RPMI7951 (cell line): ENCODE results near the gene SPPL2C. TPM values are rescaled to one million over a fixed set of nuclear protein-coding genes. Genes with fewer than 3 reads are reported as not detected.

Source experiments
- DNase-seq: peaks from one replicate; pipeline ENCODE4 v3.0.0-alpha.2; 2012; ENCODE audit warnings: low read depth
- total RNA-seq: library from RNA; depleted of rRNA; stranded (reverse); fragments of >200 nt; shearing (Covaris generic); gene quantifications from 2 replicates; pipeline ENCODE4 v1.2.3, GENCODE V29; 2014

Gene SPPL2C
- total RNA-seq, 1 experiment from 2014 or later = not detected

DNA sequence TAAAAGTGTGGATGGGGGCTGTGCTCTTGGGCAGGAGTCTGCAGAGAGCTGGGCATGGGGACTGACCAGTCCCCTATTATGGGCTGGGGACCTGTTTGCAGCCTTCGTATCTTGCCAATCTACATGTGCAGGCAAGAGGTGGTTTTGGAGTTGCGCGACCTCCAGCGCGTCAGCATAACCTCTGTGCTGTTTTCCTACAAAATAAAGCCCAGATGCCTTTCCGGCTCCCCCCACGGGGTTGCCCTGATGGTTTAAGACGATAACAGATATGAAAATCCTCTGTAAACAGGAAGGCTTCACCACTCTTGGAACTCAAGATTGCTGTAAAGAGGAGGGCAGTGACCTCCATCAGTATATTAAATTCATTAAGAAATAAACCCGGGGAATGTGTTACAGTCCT, 16.5 kb upstream of the SPPL2C start:
- DNase-seq = no peak

DNA sequence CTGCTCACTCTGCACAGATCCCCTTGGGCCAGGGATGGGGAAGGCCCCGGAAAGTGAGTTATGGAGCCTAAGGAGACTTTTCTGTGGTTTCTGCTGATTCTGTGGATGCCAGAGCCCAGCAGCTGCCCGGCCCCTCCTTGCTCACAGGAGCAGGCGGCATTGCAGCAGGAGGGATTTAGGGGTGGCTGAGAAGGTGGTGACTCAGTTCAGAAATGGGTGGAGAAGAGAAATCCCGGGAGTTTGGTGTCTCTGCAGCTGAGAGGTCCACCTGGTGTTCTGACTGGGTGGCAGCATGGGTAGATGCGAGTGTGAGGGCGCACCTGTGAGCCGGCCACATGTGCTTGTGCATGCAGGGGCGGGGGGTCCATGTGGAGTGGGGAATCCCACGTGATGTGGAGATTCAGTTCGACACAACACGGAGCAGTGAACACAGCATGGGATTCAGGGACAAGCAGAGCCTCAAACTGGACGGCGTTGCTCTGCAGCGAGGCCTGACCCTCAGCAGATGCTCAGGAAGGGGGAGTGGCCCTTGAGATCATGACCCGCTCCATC, 16.0 kb upstream of the SPPL2C start:
- peak; percentile 13 for DNase-seq

DNA sequence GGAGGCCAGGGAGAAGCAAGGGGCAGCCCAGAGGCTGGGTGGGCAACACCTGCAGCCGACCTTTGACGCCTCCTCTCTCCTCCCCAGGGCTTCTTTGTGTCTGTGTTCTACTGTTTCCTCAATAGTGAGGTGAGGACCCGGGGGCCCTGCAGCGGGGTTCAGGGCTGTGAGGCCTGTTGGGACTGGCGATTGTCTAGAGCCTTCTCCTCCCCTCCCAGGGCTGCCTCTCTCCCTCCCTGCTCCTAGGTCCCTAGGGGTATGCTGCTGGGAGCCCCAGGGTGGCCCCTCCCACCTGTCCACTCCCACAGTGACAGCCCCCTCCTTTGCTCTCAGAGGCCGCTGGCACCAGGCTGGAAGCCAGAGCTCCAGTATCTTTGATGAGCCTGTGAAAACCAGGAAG, 10.8 kb upstream of the SPPL2C start:
- DNase-seq = no peak

DNA sequence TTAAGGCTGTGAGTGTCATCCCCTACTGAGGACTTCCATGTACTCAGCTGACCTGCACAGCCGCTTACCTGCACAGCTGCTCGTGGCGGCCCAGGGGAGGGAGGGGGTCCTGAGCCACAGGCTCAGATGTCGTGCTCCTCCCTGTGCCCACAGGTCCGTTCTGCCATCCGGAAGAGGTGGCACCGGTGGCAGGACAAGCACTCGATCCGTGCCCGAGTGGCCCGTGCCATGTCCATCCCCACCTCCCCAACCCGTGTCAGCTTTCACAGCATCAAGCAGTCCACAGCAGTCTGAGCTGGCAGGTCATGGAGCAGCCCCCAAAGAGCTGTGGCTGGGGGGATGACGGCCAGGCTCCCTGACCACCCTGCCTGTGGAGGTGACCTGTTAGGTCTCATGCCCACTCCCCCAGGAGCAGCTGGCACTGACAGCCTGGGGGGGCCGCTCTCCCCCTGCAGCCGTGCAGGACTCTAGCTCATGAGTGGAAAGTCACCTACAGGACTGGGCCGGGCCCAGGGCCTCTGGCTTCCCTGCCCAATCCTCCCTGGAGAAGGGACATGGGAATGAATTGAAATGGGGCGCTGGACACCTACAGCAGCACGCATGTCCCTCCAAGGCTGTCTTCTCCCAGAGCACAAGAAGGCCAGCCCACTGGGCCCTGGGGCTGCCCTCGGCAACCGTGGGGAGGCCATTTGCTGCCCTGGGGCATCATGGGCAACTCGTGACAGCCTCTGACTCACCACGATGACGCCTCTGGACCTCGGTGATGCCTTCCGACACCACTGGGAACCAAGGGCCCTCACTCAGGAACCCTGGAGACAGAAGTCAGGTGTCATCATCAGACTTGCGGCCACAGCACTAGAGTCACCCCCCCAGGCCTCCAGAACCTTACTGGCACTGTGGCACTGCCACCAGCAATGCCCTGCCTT, 9.9 kb upstream of the SPPL2C start:
- peak; percentile 41 for DNase-seq

DNA sequence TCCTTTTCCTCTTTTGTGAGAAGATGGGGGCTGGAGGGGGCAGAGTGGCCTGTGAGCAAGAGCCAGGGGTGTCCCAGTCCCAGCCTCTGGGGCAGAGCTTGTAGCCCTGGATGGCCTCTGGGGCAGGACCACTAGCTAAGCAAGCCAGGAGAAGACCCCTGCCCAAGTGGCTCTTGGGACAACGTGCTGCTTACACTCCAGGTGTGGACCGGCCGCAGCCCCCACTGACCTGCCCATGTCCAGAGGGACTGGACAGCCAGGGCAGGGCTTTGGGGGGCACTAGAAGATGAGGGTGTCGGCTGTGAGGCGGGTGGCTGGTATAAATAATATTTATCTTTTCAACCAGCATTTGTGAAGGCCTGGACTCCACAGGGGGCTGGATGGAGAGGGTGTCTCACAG, 9.2 kb upstream of the SPPL2C start:
- no peak for DNase-seq

DNA sequence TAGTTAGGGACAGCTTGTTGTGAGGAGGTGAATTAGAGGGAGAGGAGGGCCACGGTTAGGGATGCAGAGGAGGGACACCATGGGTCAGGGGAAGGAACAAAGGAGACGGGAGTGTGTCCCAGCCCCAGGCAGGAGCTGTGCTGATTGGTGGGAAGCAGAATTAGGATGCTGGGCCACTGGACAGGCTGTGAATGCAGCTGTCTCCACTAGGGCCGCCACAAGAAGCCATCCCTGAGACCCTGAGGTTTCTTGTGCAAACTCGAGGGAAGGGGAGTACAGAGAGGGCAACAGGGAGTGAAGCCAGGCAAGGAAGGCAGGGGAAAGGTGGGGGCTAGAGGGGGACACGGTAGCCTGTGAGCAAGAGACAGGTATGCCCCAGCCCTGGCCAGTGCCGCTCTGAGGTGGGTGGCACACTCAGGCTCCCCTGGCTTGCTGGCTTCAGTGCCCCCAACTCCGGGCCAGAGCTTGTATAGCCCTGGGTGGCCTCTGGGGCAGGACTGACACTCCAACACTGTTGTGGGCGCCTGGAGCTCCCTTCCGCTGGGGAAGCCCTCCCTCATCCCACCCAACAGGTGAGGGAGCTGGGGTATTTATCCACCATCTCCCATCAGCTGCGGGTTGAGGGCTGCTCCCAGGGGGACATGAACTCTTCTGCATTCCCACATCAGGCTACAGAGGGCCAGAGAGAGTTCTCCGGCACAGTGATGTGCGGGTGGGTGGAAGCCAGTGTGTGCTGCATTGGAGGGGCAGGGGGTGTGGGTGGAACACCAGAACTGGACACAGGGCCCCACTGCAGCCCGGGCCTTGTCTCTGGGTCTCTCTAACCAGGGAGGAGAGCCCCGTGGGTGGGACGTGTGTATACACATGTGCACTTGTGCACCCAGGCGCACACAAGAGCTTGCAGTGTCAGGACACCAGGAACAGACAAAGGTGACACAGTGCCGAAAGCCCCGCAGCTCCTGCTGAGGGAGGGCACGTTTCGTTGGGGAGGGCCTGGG, 8.3 kb upstream of the SPPL2C start:
- DNase-seq = no peak

DNA sequence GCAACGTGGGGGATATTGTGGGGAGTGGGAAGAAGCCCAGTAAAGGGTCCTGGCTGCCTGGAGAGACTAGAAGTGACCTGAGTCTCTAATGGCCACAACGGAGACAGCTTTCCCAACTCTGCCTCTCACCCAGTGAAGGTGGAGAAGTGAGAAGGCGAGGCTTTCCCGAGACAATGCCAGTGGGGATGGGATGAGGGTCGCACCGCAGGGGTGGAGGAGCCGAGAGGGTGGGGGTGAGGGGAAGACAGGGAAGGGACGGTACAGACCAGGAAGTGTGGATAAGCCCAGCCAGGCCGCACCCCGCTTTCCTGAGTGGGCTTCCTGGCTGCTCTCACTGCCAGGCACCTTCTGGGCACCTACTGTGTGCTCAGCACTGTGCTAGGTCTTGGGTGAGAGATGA, 7.5 kb upstream of the SPPL2C start:
- no peak for DNase-seq

DNA sequence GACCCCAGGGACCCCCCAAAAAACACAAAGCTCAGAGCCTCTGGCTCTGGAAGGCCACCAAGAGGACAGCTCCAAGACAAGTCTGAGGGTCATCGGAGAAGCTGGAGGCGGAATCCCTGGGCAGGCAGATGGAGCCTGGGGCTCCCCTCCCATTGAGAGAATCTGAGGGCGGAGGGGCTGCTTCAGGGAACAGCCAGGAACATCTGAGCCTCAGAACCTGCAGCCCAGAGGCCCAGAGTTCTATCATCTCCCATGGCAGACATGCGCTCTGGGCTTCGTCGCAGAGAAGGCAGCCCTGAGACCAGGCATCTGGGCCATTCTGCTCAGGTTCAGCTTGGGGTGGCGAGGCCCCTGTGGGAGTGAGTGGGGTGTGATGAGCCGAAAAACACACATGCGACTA, 7.1 kb upstream of the SPPL2C start:
- no peak for DNase-seq

DNA sequence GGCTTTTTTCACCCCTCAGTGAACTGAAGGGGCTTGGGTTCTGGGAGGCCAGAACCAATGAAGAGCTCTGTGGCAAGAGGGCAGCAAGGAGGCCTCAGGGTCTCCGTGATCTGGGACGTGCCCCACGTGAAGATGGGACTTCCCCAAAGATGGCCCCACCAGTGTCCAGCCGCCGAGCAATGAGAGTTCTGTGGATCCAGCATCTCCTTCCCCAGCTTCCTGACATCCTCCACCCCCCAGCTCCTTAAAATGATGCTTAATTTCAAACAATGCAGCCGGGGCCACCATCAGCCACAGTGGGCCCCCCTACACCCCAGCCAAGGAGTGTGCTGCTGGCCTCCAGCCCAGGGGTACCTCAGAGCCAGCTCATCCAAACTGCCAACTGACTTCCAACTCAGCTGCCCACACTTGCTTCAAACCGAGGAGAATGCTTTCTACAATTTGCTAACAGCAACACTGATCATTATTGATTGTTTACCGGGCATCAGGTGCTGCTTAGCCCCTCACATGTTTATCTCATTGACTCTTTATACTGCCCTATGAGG, 5.9 kb upstream of the SPPL2C start:
- DNase-seq = no peak

DNA sequence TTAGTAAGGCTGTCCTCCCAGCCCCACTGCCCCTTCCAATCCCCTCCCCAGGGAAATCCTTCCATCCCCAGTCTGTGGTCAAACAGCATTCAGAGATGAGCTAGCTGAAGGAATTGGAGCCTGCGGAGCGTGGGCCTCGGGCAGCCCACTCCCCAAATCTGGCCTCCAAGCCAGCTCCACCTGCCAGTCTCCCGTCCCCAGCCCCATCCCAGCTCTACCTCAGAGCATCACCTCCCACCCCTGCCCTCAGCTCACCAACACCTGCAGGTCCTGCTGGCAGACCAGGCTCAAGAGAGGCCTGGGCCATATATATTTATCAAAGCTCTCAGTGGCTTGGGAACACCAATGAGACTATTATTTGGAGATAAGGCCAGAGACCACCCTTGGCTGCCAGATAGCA, 5.2 kb upstream of the SPPL2C start:
- no peak for DNase-seq

DNA sequence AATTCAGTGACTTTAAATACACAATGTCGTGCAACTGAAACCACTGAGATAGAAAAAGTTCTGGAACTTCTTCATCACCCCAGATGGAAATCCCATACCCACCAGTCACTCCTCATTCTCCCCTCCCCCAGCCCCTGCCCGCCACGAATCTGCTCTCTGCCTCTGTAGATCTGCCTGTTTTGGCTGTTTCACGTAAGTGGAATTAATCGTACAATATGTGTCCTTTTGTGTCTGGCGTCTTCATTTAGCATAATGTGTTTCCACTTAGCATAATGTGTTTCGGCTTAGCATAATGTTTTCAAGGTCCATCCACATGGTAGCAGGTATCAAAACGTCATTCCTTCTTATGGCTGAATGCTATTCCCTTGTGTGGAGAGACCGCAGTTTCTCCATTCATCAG, 3.5 kb upstream of the SPPL2C start:
- DNase-seq = no peak

DNA sequence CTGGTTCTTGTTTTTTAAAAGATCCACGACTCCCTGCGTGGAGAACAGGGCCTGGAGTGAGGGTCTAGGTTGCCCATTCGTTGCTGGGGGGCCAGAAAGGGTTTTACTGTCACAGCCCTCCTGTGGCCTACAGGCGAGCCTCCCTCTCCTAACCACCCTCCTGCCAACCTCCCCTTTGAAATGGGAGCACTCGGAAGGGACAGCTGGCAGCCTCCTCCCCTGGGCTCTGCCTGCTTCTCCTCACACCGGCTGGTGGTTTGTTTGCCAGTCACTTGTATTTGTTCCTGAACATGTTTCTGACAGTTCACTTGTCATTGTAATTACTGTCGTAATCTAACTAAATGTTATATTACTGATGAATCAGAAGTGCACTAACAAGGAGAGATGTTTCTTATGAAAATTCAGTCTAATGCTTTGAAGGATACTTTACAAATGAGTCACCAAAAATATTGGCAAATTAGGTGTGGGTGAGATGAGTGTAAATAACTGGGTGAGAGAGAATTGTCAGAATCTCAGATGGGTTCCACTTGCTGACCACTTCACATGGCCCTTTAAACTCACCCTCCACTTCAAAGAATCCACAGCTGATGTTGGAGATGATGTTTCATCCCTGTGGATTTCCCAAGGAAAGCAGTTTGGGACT, 2.7 kb upstream of the SPPL2C start:
- no peak for DNase-seq

DNA sequence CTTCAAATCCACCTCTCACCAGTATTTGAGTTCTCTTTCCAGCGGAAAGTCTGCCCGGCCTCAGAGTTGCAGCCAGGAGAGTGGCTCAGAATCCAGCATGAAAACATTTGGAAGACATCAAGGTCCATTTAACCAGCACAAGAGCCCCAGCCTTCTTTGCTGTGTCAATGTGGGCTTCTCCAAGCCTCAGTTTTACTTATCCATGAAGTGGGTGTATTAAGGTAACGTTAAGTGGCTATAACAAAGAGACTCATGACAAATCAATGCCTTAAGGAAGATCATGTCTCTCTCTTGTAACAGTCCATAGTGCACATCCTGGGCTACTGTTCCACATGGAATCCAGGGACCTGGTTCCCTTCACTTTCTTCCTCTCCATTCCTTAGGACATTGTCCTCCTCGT, 959 bp upstream of the SPPL2C start:
- no peak for DNase-seq

DNA sequence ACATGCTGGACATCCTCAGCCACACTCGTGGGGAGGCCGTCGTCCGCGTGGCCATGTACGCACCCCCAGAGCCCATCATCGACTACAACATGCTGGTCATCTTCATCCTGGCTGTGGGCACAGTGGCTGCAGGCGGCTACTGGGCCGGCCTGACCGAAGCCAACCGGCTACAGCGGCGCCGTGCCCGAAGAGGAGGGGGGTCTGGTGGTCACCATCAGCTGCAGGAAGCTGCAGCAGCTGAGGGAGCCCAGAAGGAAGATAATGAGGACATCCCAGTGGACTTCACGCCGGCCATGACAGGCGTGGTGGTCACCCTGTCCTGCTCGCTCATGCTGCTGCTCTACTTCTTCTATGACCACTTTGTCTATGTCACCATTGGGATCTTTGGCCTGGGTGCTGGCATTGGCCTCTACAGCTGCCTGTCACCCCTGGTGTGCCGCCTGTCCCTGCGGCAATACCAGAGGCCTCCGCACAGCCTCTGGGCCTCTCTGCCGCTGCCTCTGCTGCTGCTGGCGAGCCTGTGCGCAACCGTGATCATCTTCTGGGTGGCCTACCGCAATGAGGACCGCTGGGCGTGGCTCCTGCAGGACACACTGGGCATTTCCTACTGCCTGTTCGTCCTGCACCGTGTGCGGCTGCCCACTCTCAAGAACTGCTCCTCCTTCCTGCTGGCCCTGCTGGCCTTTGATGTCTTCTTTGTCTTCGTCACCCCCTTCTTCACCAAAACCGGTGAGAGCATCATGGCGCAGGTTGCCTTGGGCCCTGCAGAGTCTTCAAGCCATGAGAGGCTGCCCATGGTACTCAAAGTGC, 900 bp downstream of the SPPL2C start:
- DNase-seq = no peak

DNA sequence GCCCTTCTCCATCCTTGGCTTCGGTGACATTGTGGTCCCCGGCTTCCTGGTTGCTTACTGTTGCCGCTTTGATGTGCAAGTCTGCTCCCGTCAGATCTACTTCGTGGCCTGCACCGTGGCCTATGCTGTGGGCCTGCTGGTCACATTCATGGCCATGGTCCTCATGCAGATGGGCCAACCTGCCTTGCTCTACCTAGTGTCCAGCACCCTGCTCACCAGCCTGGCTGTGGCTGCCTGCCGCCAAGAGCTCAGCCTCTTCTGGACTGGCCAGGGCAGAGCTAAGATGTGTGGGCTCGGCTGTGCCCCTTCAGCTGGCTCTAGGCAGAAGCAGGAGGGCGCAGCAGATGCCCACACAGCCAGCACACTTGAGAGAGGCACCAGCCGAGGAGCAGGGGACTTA, 1.5 kb downstream of the SPPL2C start:
- DNase-seq = no peak

DNA sequence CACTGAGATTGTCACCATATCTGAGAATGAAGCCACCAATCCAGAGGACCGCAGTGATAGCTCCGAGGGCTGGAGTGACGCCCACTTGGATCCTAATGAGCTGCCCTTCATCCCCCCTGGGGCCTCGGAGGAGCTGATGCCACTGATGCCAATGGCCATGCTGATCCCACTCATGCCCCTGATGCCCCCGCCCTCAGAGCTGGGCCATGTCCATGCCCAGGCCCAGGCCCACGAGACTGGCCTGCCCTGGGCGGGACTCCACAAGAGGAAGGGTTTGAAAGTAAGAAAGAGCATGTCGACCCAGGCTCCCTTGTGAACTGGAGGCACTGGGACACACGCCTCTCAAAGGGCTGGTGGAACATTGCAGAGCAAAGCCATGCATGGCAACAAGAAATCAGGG, 2.0 kb downstream of the SPPL2C start:
- no peak for DNase-seq

DNA sequence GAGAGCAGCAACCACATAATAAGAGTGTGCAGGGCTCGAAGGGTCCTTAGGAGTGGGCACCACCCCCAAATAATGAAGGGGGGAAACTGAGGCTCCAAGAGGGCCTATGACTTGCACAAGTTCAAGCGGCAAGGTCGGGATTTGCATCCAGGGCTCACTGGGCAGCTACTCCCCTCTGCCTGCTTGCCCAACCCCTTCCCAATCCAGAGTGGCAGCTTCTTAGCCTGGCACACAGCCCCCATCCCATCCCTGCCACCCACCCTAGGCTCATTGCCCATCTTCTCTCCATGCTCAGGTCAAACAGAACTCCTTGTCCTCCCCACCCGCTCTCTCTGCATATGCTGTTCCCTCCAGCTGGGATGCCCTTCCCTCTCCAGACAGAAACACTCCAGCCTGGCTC, 2.4 kb downstream of the SPPL2C start:
- DNase-seq = no peak

DNA sequence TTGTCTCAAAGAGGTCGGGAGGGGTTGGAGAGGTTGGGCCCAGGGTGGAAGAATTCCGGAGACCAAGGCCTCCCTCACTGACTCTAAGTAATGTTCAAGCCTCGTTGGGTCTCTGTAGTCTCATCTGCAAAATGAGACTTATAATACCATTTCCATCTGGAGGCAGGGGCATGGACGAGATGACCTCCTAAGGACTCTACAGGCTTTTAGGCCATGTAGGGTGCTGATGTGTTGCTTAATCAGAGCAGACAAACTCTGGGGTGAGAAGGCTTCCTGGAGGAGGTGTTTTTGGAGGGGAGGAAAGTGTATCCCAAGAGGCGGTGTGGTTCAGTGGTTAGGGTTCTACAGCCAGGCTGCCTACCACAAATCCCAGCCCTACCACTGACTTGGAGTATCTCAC, 3.1 kb downstream of the SPPL2C start:
- DNase-seq = no peak

DNA sequence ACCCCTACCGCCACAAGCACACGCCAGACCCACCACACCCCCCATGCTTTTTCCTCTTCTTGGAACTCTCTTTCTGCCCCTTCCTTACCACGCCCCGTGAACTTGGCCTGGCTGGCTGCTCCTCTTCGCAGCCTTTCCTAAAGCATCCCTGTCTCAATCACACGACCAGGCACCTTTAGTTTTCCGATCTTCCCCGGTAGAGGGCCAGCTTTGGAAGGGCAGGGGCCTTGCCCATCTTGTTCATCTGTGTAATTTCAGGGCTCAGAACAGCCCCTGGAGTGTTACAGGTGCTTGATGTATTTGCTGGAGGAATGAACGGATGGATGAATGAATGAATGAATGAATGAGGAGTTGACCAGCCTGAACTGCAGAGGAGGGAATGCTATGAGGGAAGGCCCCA, 3.7 kb downstream of the SPPL2C start:
- no peak for DNase-seq

DNA sequence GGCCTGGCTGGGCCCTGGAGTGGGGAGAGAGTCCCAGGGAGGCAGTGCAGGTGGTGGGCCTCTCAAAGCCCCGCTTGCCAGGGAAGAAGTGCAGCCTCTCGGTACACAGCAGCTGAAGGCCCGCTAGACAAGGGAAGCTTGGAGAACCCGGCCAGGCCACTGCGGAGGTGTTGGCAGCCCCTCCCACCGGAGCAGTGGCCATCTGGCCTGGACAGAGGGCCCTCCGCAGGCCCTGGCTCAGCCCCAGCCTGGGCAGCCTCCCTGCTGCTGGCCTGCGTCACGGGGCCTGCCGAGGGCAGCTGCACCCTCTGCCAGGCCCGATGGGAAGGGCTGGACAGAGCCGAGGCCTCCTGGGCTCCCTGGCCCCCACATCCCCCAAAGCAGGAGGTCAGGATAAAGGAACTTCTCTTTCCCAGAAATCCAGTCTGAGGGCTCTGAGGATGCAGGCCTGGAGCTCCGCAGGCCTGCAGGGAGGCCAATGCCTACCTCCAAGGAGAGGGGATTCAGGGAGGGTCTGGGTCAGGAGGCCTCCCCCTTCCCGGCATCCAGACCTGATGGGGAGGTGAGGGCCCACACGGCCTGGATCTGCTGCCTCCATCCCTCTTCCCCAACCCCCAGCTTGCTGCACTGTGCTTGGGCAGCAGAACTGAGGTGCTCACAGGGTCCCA, 4.3 kb downstream of the SPPL2C start:
- DNase-seq = no peak
